Left ventricle myocardium inferior (tissue), 1 donor: ENCODE data around the gene EHMT1. TPM values are rescaled to one million over a fixed set of nuclear protein-coding genes. Genes with fewer than 3 reads are reported as not detected.
"Not testable (repeated sequence)": the region's sequence is repeated elsewhere in the genome, so short reads cannot be mapped to it uniquely, and the experiment has no call there.

ENCODE experiments used
- DNase-seq: peaks from one replicate; pipeline ENCODE4 v3.0.0-alpha.2; 2020
- H3K27ac ChIP-seq: fragments of 200-600 bp; replicated peaks from 2 replicates; pipeline ENCODE4 v1.8.0; 2021
- H3K27me3 ChIP-seq: fragments of 200-600 bp; 2 replicates; pipeline ENCODE4 v1.8.0; 2021; ENCODE audit warnings: low read depth
- H3K36me3 ChIP-seq: fragments of 200-600 bp; 2 replicates; pipeline ENCODE4 v1.8.0; 2021
- H3K4me1 ChIP-seq: fragments of 200-600 bp; 2 replicates; pipeline ENCODE4 v1.8.0; 2021
- H3K4me3 ChIP-seq: fragments of 200-600 bp; 2 replicates; pipeline ENCODE4 v1.8.0; 2021; ENCODE audit warnings: mild to moderate bottlenecking, moderate library complexity
- H3K9me3 ChIP-seq: fragments of 200-600 bp; replicated peaks from 2 replicates; pipeline ENCODE4 v1.8.0; 2021
- CTCF ChIP-seq: fragments of 200-600 bp; IDR thresholded peaks from 2 replicates; pipeline ENCODE4 v1.8.0; 2021; ENCODE audit warnings: antibody characterized with exemption, mild to moderate bottlenecking, borderline replicate concordance
- intact Hi-C: fragments of 100-400 bp; cut with micrococcal nuclease; formaldehyde crosslinking; loops from one replicate; pipeline ENCODE4 v1.11.0; 2022
- total RNA-seq: library from RNA; stranded (reverse); fragmentation: NEBNext Ultra II Directional; extraction: Animal tissue kit (Norgen Biotek cat#: 25700); gene quantifications from one replicate; pipeline ENCODE4 v1.2.1, GENCODE V29; 2021
- donor health status: DM: no; HTN: yes; CAD: no; lungs with severe emphysema.

Gene EHMT1
- total RNA-seq, 1 donor from 2014 or later: 31.3 TPM

- intact Hi-C loops: no loop called here
- H3K36me3 ChIP-seq: peaks cover 60% of the 10 kb centered on the region
Measured at GRCh38 chr9:137804908-137805630, 186.3 kb downstream of the EHMT1 start.

GRCh38 chr9:137807721-137808703, 189.2 kb downstream of the EHMT1 start:
- H3K27ac ChIP-seq: no peak overlapping the region
- no peak for DNase-seq
- H3K9me3 ChIP-seq: no peaks in the 10 kb centered on the region
- peaks cover 55% of the 10 kb centered on the region for H3K36me3 ChIP-seq
- H3K4me1 ChIP-seq: no peaks in the 10 kb centered on the region
- TF ChIP-seq CTCF: no peak
- intact Hi-C loops: no loop called here
- H3K4me3 ChIP-seq: no peak overlapping the region
- no peaks in the 10 kb centered on the region for H3K27me3 ChIP-seq

More at GRCh38 chr9:137804908-137805630, 186.3 kb downstream of the EHMT1 start:
- Histone ChIP-seq H3K9me3 (no peaks in the 10 kb centered on the region), H3K4me1 (no peaks in the 10 kb centered on the region), H3K27ac (no peak overlapping the region), H3K27me3 (no peaks in the 10 kb centered on the region), H3K4me3 (no peak overlapping the region)
- no peak for DNase-seq
- TF ChIP-seq CTCF: no peak

GRCh38 chr9:137809040-137809576, 190.3 kb downstream of the EHMT1 start:
- Histone ChIP-seq H3K36me3 (peaks cover 55% of the 10 kb centered on the region), H3K27ac (no peak overlapping the region), H3K9me3 (no peaks in the 10 kb centered on the region), H3K27me3 (no peaks in the 10 kb centered on the region), H3K4me3 (no peak overlapping the region), H3K4me1 (no peaks in the 10 kb centered on the region)
- TF ChIP-seq CTCF: no peak
- no peak for DNase-seq
- intact Hi-C loops: no loop called here

- H3K4me3 ChIP-seq, H3K4me1 ChIP-seq, H3K27me3 ChIP-seq, H3K27ac ChIP-seq, intact Hi-C loops, DNase-seq, H3K9me3 ChIP-seq: not testable (repeated sequence)
- peaks cover 63% of the 10 kb centered on the region for H3K36me3 ChIP-seq
Measured at GRCh38 chr9:137809726-137810450, 191.1 kb downstream of the EHMT1 start.

- Histone ChIP-seq H3K4me1 (no peaks in the 10 kb centered on the region), H3K36me3 (peaks cover 77% of the 10 kb centered on the region), H3K27me3 (no peaks in the 10 kb centered on the region), H3K4me3 (no peak overlapping the region), H3K9me3 (no peaks in the 10 kb centered on the region), H3K27ac (no peak overlapping the region)
- intact Hi-C loops: no loop called here
- DNase-seq: no peak
- TF ChIP-seq CTCF: no peak
Measured at GRCh38 chr9:137811283-137811870, 192.6 kb downstream of the EHMT1 start.
